ENCODE measurements around the gene CERT1.
"Not testable (repeated sequence)": the region's sequence is repeated elsewhere in the genome, so short reads cannot be mapped to it uniquely, and the experiment has no call there.

CERT1 gene

GRCh38 chr5:75335952-75336614 is 175.3 kb downstream of the CERT1 start:
- Histone ChIP-seq H3K4me1 (ENCODE audit: insufficient read depth, low read length) (peaks cover 41% of the 10 kb centered on the region), H3K9ac (ENCODE audit: low read depth, low read length) (peak overlapping the region; percentile 66), H3K27me3 (ENCODE audit: insufficient read depth, low read length, poor library complexity) (no peaks in the 10 kb centered on the region), H3K9me3 (ENCODE audit: insufficient read depth, low read length, severe bottlenecking) (no peaks in the 10 kb centered on the region), H4K20me1 (ENCODE audit: insufficient read depth, low read length) (peaks cover 28% of the 10 kb centered on the region; the same call in 1 of the 2 replicates), H2AFZ (ENCODE audit: low read depth, low read length) (peak overlapping the region; percentile 83), H3K79me2 (ENCODE audit: insufficient read depth, low read length) (peaks cover 45% of the 10 kb centered on the region), H3K27ac (ENCODE audit: low read length) (peak overlapping the region; percentile 95), H3K4me3 (ENCODE audit: low read depth in 1 of 2, low read length in 2 of 2) (peak overlapping the region; percentile 28 to 89; a peak in 3 of 4 replicates), H3K36me3 (ENCODE audit: insufficient read depth, low read length) (peaks cover 18% of the 10 kb centered on the region), H3K4me2 (ENCODE audit: insufficient read depth, low read length) (peak overlapping the region; percentile 75)
- TF ChIP-seq EZH2 (IDR thresholded peaks at IDR 0.05; ENCODE audit: borderline replicate concordance, low read depth, low read length, severe bottlenecking): no peak
- peak; percentile 24 for TF ChIP-seq CTCF (IDR thresholded peaks at IDR 0.05; ENCODE audit: borderline replicate concordance, extremely low read depth, low read length, poor library complexity, severe bottlenecking)
- ATAC-seq (ENCODE audit: insufficient read depth, low read depth): peak; percentile 2; the same call in 1 of the 3 replicates
- peak; percentile 39 for DNase-seq

GRCh38 chr5:75335486-75335885 is 175.9 kb downstream of the CERT1 start:
- H3K9ac ChIP-seq (ENCODE audit: low read depth, low read length): no peak overlapping the region
- H2AFZ ChIP-seq (ENCODE audit: low read depth, low read length): peak overlapping the region; percentile 46; the same call in 1 of the 2 replicates
- H3K27me3 ChIP-seq (ENCODE audit: insufficient read depth, low read length, poor library complexity): no peaks in the 10 kb centered on the region
- ATAC-seq (ENCODE audit: insufficient read depth, low read depth): no peak
- peaks cover 35% of the 10 kb centered on the region for H3K4me1 ChIP-seq (ENCODE audit: insufficient read depth, low read length)
- TF ChIP-seq EZH2 (IDR thresholded peaks at IDR 0.05; ENCODE audit: borderline replicate concordance, low read depth, low read length, severe bottlenecking) (no peak), CTCF (IDR thresholded peaks at IDR 0.05; ENCODE audit: borderline replicate concordance, extremely low read depth, low read length, poor library complexity, severe bottlenecking) (no peak)
- no peak overlapping the region for H3K4me3 ChIP-seq (ENCODE audit: low read depth in 1 of 2, low read length in 2 of 2)
- no peak overlapping the region for H3K4me2 ChIP-seq (ENCODE audit: insufficient read depth, low read length)
- peaks cover 39% of the 10 kb centered on the region for H3K79me2 ChIP-seq (ENCODE audit: insufficient read depth, low read length)
- no peaks in the 10 kb centered on the region for H3K9me3 ChIP-seq (ENCODE audit: insufficient read depth, low read length, severe bottlenecking)
- H3K27ac ChIP-seq (ENCODE audit: low read length): no peak overlapping the region
- peaks cover 12% of the 10 kb centered on the region for H3K36me3 ChIP-seq (ENCODE audit: insufficient read depth, low read length)
- DNase-seq: no peak
- H4K20me1 ChIP-seq (ENCODE audit: insufficient read depth, low read length): peaks cover 22% of the 10 kb centered on the region; the same call in 1 of the 2 replicates

- H3K27me3 ChIP-seq (ENCODE audit: insufficient read depth, low read length, poor library complexity); H2AFZ ChIP-seq (ENCODE audit: low read depth, low read length); ATAC-seq (ENCODE audit: insufficient read depth, low read depth); DNase-seq; H3K36me3 ChIP-seq (ENCODE audit: insufficient read depth, low read length); H3K27ac ChIP-seq (ENCODE audit: low read length); H3K4me3 ChIP-seq (ENCODE audit: low read depth in 1 of 2, low read length in 2 of 2); H3K9ac ChIP-seq (ENCODE audit: low read depth, low read length); H3K4me2 ChIP-seq (ENCODE audit: insufficient read depth, low read length); H3K9me3 ChIP-seq (ENCODE audit: insufficient read depth, low read length, severe bottlenecking): not testable (repeated sequence)
- H4K20me1 ChIP-seq (ENCODE audit: insufficient read depth, low read length): peaks cover 12% of the 10 kb centered on the region; the same call in 1 of the 2 replicates
- H3K4me1 ChIP-seq (ENCODE audit: insufficient read depth, low read length): peaks cover 24% of the 10 kb centered on the region
- peaks cover 28% of the 10 kb centered on the region for H3K79me2 ChIP-seq (ENCODE audit: insufficient read depth, low read length)
Observed at GRCh38 chr5:75334413-75334812, 177.0 kb downstream of the CERT1 start.

- Histone ChIP-seq H3K4me1 (ENCODE audit: insufficient read depth, low read length) (peaks cover 20% of the 10 kb centered on the region), H3K79me2 (ENCODE audit: insufficient read depth, low read length) (peaks cover 23% of the 10 kb centered on the region)
- H3K36me3 ChIP-seq (ENCODE audit: insufficient read depth, low read length); H3K4me3 ChIP-seq (ENCODE audit: low read depth in 1 of 2, low read length in 2 of 2); H2AFZ ChIP-seq (ENCODE audit: low read depth, low read length); H3K27me3 ChIP-seq (ENCODE audit: insufficient read depth, low read length, poor library complexity); H4K20me1 ChIP-seq (ENCODE audit: insufficient read depth, low read length); DNase-seq; H3K4me2 ChIP-seq (ENCODE audit: insufficient read depth, low read length); H3K9me3 ChIP-seq (ENCODE audit: insufficient read depth, low read length, severe bottlenecking); ATAC-seq (ENCODE audit: insufficient read depth, low read depth); H3K27ac ChIP-seq (ENCODE audit: low read length); H3K9ac ChIP-seq (ENCODE audit: low read depth, low read length): not testable (repeated sequence)
Observed at GRCh38 chr5:75333759-75334158, 177.7 kb downstream of the CERT1 start.

Measured in DND-41 (cell line).